ENCODE results near the gene KBTBD12. TPM values are rescaled to one million over a fixed set of nuclear protein-coding genes. Genes with fewer than 3 reads are reported as not detected.
A peak's percentile ranks its signal among the peaks of the same experiment; 100 is the strongest.

The KBTBD12 gene
- total RNA-seq, 1 experiment from 2014 or later: not detected

DNA sequence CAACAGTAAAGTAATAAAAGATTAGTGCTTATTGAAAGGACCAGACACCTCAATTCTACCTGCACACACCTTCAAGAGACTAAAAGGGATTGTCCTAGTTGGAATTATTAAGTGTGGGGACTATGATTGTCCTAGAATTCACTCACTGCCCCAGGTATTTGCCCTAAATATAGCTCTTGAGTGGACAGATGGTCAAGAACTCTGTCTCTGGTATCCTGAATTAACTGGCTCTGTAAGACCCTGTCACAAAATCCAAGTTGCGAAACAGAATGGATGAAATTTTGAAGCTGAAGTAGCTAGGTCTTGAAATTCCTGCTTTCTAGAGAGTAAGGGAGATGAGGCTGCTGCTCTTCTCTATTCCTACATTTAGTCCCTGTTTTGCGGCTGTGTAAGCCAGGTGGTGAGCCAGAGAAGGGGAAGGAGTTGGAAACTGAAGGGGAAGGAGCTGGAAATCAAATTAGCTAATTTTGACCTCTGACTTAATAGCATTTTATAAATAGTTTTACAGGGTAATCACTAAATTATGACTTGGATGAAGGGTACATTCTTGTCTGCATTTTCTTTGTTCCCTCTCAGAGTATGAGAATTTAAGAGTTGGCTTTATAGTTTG is 34.5 kb downstream of the KBTBD12 start:
- Histone ChIP-seq H3K27ac (ENCODE audit: low read depth, low read length) (no peak overlapping the region), H3K79me2 (ENCODE audit: insufficient read depth, low read length) (no peaks in the 10 kb centered on the region), H3K9ac (ENCODE audit: low read length) (no peak overlapping the region), H3K9me3 (ENCODE audit: control insufficient read depth in 1 of 2, insufficient read depth in 1 of 2, low read depth in 1 of 2, low read length in 2 of 2) (no peaks in the 10 kb centered on the region), H3K9me2 (ENCODE audit: insufficient read depth) (no peaks in the 10 kb centered on the region), H3K27me3 (ENCODE audit: insufficient read depth, low read length) (no peaks in the 10 kb centered on the region), H3K36me3 (ENCODE audit: control insufficient read depth in 1 of 2, insufficient read depth in 2 of 2, low read length in 2 of 2) (no peaks in the 10 kb centered on the region), H3K4me2 (ENCODE audit: low read length) (no peak overlapping the region), H4K20me1 (ENCODE audit: insufficient read depth) (no peaks in the 10 kb centered on the region), H3K4me3 (replicated peaks in 1 of 2; ENCODE audit: low read depth in 1 of 2, low read length in 2 of 2) (no peak overlapping the region), H3K4me1 (ENCODE audit: control insufficient read depth in 1 of 2, insufficient read depth in 2 of 2, low read length in 2 of 2) (peaks cover 0 to 7% of the 10 kb centered on the region in 2 experiments; a peak in 2 of 4 replicates), H2AFZ (ENCODE audit: low read depth, low read length, poor library complexity, severe bottlenecking) (no peak overlapping the region)
- ChIA-PET POLR2A (no interaction called here), RAD21 (ENCODE audit: low non-redundant PET in 1 of 2, low total read pairs in 2 of 2, uncharacterized antibody in 2 of 2, unreplicated experiment in 2 of 2) (no interaction called here), CTCF (no interaction called here)
- DNase-seq (ENCODE audit: low read depth, low spot score): no peak
- no peak for ATAC-seq
- BruUV-seq (replicated peaks): no TSS peak
- intact Hi-C loops (cut with micrococcal nuclease): no loop called here
- TF ChIP-seq SP1 (IDR thresholded peaks at IDR 0.05; ENCODE audit: low read depth): no peak
- no peak for TF ChIP-seq EGR1 (IDR thresholded peaks at IDR 0.05; ENCODE audit: low read depth)
- TF ChIP-seq ZFX (IDR thresholded peaks at IDR 0.05): no peak

DNA sequence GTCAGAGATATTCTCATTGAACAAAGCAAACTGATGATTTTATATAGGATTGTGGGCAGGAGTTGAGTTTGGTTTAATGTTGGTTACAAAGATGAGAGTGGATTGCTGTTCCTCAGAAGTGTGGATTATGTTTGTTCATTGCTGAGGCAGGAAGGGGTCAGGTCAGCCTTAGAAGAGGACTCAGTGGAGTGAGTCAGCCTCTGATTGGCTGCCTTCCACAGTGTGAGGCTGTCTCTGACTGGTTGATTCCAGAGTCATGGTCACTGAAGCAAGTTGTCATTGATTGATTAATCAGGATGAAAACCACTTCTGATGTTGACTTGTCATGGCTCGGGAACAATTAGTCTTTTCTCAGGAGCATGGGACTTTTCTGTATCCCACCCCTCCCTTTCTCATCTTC is 36.2 kb downstream of the KBTBD12 start:
- RAD21 ChIA-PET (ENCODE audit: low non-redundant PET in 1 of 2, low total read pairs in 2 of 2, uncharacterized antibody in 2 of 2, unreplicated experiment in 2 of 2): no interaction called here
- no TSS peak for BruUV-seq (replicated peaks)
- H3K9ac ChIP-seq (ENCODE audit: low read length): no peak overlapping the region
- H3K4me3 ChIP-seq (replicated peaks in 1 of 2; ENCODE audit: low read depth in 1 of 2, low read length in 2 of 2): no peak overlapping the region
- no peak overlapping the region for H3K27ac ChIP-seq (ENCODE audit: low read depth, low read length)
- H3K36me3 ChIP-seq (ENCODE audit: control insufficient read depth in 1 of 2, insufficient read depth in 2 of 2, low read length in 2 of 2): no peaks in the 10 kb centered on the region
- peaks cover 0 to 7% of the 10 kb centered on the region in 2 experiments; a peak in 2 of 4 replicates for H3K4me1 ChIP-seq (ENCODE audit: control insufficient read depth in 1 of 2, insufficient read depth in 2 of 2, low read length in 2 of 2)
- no peaks in the 10 kb centered on the region for H3K9me2 ChIP-seq (ENCODE audit: insufficient read depth)
- intact Hi-C loops (cut with micrococcal nuclease): no loop called here
- H3K9me3 ChIP-seq (ENCODE audit: control insufficient read depth in 1 of 2, insufficient read depth in 1 of 2, low read depth in 1 of 2, low read length in 2 of 2): no peaks in the 10 kb centered on the region
- TF ChIP-seq, protein P1, sequence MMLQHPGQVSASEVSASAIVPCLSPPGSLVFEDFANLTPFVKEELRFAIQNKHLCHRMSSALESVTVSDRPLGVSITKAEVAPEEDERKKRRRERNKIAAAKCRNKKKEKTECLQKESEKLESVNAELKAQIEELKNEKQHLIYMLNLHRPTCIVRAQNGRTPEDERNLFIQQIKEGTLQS (IDR thresholded peaks at IDR 0.05): no peak
- TF ChIP-seq SIN3A (IDR thresholded peaks at IDR 0.05; ENCODE audit: low read depth) (no peak), ZFX (IDR thresholded peaks at IDR 0.05) (no peak), SP1 (IDR thresholded peaks at IDR 0.05; ENCODE audit: low read depth) (no peak), EZH2phosphoT487 (IDR thresholded peaks at IDR 0.05; ENCODE audit: borderline replicate concordance) (no peak), SRF (IDR thresholded peaks at IDR 0.05; ENCODE audit: low read depth) (no peak), YY1 (IDR thresholded peaks at IDR 0.05; ENCODE audit: extremely low read depth, insufficient replicate concordance, low read depth, low read length) (no peak), EGR1 (IDR thresholded peaks at IDR 0.05; ENCODE audit: low read depth) (no peak), FOSL1 (IDR thresholded peaks at IDR 0.05; ENCODE audit: low read depth) (no peak), EZH2 (IDR thresholded peaks at IDR 0.05) (no peak), CEBPB (IDR thresholded peaks at IDR 0.05; ENCODE audit: low read depth) (no peak), POLR2AphosphoS5 (IDR thresholded peaks at IDR 0.05; ENCODE audit: low read depth, low read length) (no peak), ZNF274 (IDR thresholded peaks at IDR 0.05; ENCODE audit: low read depth, low read length) (no peak), RAD21 (IDR thresholded peaks at IDR 0.05; ENCODE audit: low read depth) (no peak)
- TF ChIP-seq, protein P2, sequence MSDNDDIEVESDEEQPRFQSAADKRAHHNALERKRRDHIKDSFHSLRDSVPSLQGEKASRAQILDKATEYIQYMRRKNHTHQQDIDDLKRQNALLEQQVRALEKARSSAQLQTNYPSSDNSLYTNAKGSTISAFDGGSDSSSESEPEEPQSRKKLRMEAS (IDR thresholded peaks at IDR 0.05): no peak
- TF ChIP-seq, protein P3, sequence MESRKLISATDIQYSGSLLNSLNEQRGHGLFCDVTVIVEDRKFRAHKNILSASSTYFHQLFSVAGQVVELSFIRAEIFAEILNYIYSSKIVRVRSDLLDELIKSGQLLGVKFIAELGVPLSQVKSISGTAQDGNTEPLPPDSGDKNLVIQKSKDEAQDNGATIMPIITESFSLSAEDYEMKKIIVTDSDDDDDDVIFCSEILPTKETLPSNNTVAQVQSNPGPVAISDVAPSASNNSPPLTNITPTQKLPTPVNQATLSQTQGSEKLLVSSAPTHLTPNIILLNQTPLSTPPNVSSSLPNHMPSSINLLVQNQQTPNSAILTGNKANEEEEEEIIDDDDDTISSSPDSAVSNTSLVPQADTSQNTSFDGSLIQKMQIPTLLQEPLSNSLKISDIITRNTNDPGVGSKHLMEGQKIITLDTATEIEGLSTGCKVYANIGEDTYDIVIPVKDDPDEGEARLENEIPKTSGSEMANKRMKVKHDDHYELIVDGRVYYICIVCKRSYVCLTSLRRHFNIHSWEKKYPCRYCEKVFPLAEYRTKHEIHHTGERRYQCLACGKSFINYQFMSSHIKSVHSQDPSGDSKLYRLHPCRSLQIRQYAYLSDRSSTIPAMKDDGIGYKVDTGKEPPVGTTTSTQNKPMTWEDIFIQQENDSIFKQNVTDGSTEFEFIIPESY (IDR thresholded peaks at IDR 0.05; ENCODE audit: extremely low read depth, insufficient replicate concordance, low read length): no peak
- TF ChIP-seq, protein P4, sequence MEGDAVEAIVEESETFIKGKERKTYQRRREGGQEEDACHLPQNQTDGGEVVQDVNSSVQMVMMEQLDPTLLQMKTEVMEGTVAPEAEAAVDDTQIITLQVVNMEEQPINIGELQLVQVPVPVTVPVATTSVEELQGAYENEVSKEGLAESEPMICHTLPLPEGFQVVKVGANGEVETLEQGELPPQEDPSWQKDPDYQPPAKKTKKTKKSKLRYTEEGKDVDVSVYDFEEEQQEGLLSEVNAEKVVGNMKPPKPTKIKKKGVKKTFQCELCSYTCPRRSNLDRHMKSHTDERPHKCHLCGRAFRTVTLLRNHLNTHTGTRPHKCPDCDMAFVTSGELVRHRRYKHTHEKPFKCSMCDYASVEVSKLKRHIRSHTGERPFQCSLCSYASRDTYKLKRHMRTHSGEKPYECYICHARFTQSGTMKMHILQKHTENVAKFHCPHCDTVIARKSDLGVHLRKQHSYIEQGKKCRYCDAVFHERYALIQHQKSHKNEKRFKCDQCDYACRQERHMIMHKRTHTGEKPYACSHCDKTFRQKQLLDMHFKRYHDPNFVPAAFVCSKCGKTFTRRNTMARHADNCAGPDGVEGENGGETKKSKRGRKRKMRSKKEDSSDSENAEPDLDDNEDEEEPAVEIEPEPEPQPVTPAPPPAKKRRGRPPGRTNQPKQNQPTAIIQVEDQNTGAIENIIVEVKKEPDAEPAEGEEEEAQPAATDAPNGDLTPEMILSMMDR (IDR thresholded peaks at IDR 0.05 in 2 of 3, conservative IDR thresholded peaks at IDR 0.05 in 1 of 3; ENCODE audit: borderline replicate concordance in 1 of 3, insufficient read depth in 1 of 3, low read depth in 2 of 3, low read length in 2 of 3): no peak
- POLR2A ChIA-PET: no interaction called here
- no peaks in the 10 kb centered on the region for H4K20me1 ChIP-seq (ENCODE audit: insufficient read depth)
- no peaks in the 10 kb centered on the region for H3K27me3 ChIP-seq (ENCODE audit: insufficient read depth, low read length)
- DNase-seq (ENCODE audit: low read depth, low spot score) (no peak), ATAC-seq (peak; percentile 69; the same call in 1 of the 2 replicates)
- peak overlapping the region; percentile 4; the same call in 1 of the 2 replicates for H3K4me2 ChIP-seq (ENCODE audit: low read length)
- no peaks in the 10 kb centered on the region for H3K79me2 ChIP-seq (ENCODE audit: insufficient read depth, low read length)
- CTCF ChIA-PET: no interaction called here
- H2AFZ ChIP-seq (ENCODE audit: low read depth, low read length, poor library complexity, severe bottlenecking): peak overlapping the region; percentile 36

All from HCT116 (cell line).